ENCODE measurements around the gene WNT9B.

Gene WNT9B

DNA sequence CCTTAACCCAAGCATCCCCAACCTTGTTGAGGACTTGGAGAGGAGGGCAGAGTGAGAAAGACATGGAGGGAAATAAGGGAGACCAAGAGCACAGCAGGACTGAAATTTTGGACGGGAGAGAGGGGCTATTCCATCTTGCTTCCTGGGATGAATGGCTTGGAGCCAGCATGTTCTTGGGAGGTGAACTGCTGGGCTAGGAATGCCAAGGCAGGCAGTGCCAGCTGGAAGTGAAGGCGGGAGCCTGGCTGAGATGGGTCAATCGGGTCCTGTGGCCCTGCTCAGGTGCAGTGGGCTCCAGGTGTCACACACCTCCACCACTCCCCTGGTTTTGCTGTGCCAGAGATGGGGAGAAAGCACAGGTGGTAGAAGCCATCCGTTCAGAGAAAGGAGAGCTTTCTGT is 25.5 kb downstream of the WNT9B start:
- Histone ChIP-seq H3K27ac (ENCODE audit: low read length) (no peak overlapping the region), H3K36me3 (ENCODE audit: insufficient read depth, low read depth, low read length) (no peaks in the 10 kb centered on the region), H3K9ac (ENCODE audit: low read depth, low read length) (no peak overlapping the region), H3K4me1 (ENCODE audit: insufficient read depth, low read length) (no peaks in the 10 kb centered on the region), H3K9me3 (ENCODE audit: insufficient read depth, low read depth, low read length) (no peaks in the 10 kb centered on the region), H3K27me3 (ENCODE audit: insufficient read depth, low read length) (no peaks in the 10 kb centered on the region), H3K4me3 (ENCODE audit: low read length) (no peak overlapping the region)

DNA sequence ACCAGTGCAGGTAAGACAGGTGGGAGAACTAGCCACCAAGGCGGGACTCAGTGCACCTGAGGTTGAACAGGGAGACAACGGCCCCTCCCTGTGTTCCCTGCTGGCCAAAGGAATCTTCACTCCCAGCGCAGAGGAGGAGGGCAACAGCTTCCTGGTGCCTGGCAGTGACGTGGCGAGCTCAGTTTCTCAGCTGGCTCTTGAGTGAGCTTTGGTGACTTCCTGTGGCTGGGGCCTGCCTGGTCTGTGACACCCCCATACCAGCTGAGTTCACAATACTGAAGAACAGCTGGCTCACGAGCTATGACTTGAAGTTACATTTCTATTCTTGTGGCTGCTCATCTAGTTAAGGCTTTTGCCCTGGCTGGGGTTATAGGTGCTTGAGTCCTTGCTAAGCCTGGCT is 26.1 kb downstream of the WNT9B start:
- no peak overlapping the region for H3K9ac ChIP-seq (ENCODE audit: low read depth, low read length)
- H3K27me3 ChIP-seq (ENCODE audit: insufficient read depth, low read length) = no peaks in the 10 kb centered on the region
- no peaks in the 10 kb centered on the region for H3K9me3 ChIP-seq (ENCODE audit: insufficient read depth, low read depth, low read length)
- no peak overlapping the region for H3K27ac ChIP-seq (ENCODE audit: low read length)
- no peaks in the 10 kb centered on the region for H3K4me1 ChIP-seq (ENCODE audit: insufficient read depth, low read length)
- H3K4me3 ChIP-seq (ENCODE audit: low read length) = no peak overlapping the region
- no peaks in the 10 kb centered on the region for H3K36me3 ChIP-seq (ENCODE audit: insufficient read depth, low read depth, low read length)

DNA sequence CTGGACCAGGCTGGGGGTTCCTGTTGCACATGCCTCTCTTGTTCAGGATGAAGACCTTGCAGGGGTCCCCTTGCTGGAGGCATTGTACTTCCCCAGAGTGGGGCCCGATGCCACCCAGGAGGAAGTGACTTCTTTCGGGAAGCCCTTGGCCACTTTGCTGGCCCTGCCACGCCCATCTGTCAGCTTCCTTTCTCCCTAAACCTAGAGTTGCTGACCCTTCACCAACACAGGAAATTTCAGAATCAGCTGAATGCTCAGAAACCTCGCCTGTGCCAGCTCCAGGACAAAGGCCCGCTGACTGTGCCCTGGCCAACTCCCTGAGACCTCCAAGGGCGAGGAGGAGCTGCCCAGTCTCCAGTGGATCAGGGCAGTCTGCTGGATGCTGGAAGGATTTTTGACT is 26.7 kb downstream of the WNT9B start:
- Histone ChIP-seq H3K4me3 (ENCODE audit: low read length) (no peak overlapping the region), H3K4me1 (ENCODE audit: insufficient read depth, low read length) (no peaks in the 10 kb centered on the region), H3K9me3 (ENCODE audit: insufficient read depth, low read depth, low read length) (no peaks in the 10 kb centered on the region), H3K27ac (ENCODE audit: low read length) (no peak overlapping the region), H3K36me3 (ENCODE audit: insufficient read depth, low read depth, low read length) (no peaks in the 10 kb centered on the region), H3K9ac (ENCODE audit: low read depth, low read length) (no peak overlapping the region), H3K27me3 (ENCODE audit: insufficient read depth, low read length) (no peaks in the 10 kb centered on the region)

DNA sequence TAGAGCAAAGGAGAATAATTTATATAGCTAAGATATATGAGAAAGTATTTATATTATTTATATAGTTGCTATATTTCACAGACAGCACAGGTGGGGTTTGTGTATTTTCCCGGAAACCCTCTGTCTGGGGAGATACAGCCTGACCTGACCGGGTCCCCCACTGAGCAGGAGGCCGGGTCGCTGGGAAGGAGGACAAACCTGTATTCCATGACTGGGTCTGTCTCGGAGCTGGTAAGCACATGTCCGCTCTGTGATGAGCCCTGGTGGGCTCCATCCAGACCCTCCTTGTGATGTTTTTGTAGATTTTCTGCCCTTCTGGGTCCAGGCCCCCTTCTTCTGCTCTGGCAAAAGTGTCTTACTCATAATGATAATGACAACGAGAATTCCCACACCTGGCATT is 27.7 kb downstream of the WNT9B start:
- no peaks in the 10 kb centered on the region for H3K9me3 ChIP-seq (ENCODE audit: insufficient read depth, low read depth, low read length)
- no peak overlapping the region for H3K9ac ChIP-seq (ENCODE audit: low read depth, low read length)
- no peaks in the 10 kb centered on the region for H3K27me3 ChIP-seq (ENCODE audit: insufficient read depth, low read length)

DNA sequence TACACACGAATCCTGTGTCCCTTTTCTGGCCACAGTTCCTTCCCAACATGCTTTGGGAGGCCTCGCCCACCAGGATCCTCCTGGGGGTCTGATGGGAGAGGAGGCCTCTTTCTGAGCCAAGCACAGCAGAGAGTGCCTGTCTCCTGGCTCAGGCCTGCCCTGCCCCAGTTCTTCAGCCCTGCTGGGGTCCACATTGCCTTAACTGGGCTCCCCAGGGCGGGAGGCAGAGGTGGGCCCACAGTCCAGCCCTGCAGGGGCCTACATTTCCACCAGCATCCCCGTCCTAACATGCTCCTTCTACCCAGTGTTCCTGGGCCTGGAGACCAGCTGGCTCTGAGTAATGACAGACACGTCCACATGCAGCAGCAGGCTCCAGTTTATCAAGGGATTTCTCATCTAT is 29.6 kb downstream of the WNT9B start:
- Histone ChIP-seq H3K27me3 (ENCODE audit: insufficient read depth, low read length) (no peaks in the 10 kb centered on the region; the same call in 1 of the 2 replicates), H3K9ac (ENCODE audit: low read depth, low read length) (no peak overlapping the region), H3K9me3 (ENCODE audit: insufficient read depth, low read depth, low read length) (no peaks in the 10 kb centered on the region), H3K4me3 (ENCODE audit: low read length) (no peak overlapping the region), H3K4me1 (ENCODE audit: insufficient read depth, low read length) (no peaks in the 10 kb centered on the region), H3K27ac (ENCODE audit: low read length) (no peak overlapping the region), H3K36me3 (ENCODE audit: insufficient read depth, low read depth, low read length) (no peaks in the 10 kb centered on the region)

More for the DNA sequence above, 27.7 kb downstream of the WNT9B start:
- Histone ChIP-seq H3K4me3 (ENCODE audit: low read length) (no peak overlapping the region), H3K36me3 (ENCODE audit: insufficient read depth, low read depth, low read length) (no peaks in the 10 kb centered on the region), H3K4me1 (ENCODE audit: insufficient read depth, low read length) (no peaks in the 10 kb centered on the region), H3K27ac (ENCODE audit: low read length) (no peak overlapping the region)

DNA sequence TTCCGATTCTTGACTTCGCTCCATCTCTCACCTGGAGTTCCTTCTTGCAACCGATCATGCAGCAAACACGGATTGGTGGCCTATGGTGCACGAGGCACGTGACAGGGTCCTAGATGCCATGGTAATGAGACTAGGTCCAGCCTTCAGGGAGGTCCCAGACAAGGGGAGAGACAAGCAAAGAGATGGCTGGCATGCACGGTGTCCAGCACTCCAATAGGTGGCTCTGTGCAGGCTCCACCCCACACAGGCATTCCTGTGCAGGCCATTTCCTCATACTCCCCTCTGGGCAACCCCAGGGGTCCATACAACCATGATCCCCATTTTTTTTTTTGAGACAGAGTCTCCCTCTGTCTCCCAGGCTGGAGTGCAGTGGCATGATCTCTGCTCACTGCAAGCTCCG is 31.3 kb downstream of the WNT9B start:
- Histone ChIP-seq H3K9ac (ENCODE audit: low read depth, low read length) (no peak overlapping the region), H3K4me3 (ENCODE audit: low read length) (no peak overlapping the region), H3K9me3 (ENCODE audit: insufficient read depth, low read depth, low read length) (no peaks in the 10 kb centered on the region), H3K4me1 (ENCODE audit: insufficient read depth, low read length) (no peaks in the 10 kb centered on the region), H3K27ac (ENCODE audit: low read length) (no peak overlapping the region), H3K27me3 (ENCODE audit: insufficient read depth, low read length) (no peaks in the 10 kb centered on the region; the same call in none of the 2 replicates), H3K36me3 (ENCODE audit: insufficient read depth, low read depth, low read length) (no peaks in the 10 kb centered on the region)

DNA sequence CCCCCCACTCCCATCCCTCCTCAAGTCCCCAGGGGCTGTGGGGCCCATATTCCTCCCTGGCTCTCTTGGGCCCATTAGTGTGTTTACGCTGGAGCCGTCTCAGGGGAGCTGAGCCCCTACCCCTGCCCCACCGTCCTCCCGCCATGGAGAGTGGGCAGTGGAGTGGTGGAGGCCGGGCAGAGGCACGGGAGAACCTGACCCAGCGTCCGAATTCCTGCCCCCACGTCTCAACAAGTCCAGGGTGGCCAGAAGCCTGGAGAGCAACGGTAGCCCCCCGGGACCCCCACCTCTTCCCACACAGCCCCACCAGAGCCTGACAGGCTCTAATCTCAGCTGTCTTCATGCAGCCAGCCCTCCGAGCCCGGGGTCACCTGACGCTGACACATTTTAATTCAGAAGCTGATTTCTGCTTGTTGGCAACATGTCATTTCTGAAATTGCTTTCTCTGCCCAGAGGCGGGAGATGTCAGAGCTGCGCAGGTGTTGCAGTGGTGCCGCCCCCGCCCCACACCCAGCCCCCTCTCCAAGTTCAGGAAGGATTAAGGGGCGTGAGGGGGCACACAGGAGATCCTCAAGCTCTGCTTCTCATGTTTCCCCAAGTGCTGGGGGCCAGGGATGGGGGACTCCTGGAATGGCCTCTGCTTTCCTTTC is 32.6 kb downstream of the WNT9B start:
- no peaks in the 10 kb centered on the region for H3K36me3 ChIP-seq (ENCODE audit: insufficient read depth, low read depth, low read length)
- H3K27me3 ChIP-seq (ENCODE audit: insufficient read depth, low read length) = no peaks in the 10 kb centered on the region; the same call in none of the 2 replicates
- no peak overlapping the region for H3K9ac ChIP-seq (ENCODE audit: low read depth, low read length)
- no peaks in the 10 kb centered on the region for H3K9me3 ChIP-seq (ENCODE audit: insufficient read depth, low read depth, low read length)
- no peak overlapping the region for H3K27ac ChIP-seq (ENCODE audit: low read length)
- no peak overlapping the region for H3K4me3 ChIP-seq (ENCODE audit: low read length)
- no peaks in the 10 kb centered on the region for H3K4me1 ChIP-seq (ENCODE audit: insufficient read depth, low read length)

DNA sequence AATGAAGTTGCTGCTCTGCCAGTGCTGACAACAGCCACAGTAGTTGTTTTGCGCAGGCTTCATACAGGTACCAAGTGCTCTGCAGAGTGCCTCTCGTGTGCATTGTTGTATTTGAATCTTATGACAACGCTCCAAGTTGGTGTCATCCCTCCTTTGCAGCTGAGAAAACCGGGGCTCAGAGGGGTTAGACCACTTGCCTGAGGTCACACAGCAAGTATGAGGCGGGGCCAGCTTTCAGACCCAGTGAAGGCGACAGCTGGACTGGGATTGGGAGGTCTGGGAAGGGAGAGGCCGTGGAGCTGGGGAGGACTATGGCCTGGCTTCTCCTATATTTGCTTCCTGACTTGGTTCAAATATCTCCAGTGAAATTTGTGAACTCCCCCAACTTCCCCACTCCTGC is 33.2 kb downstream of the WNT9B start:
- H3K4me3 ChIP-seq (ENCODE audit: low read length) = no peak overlapping the region
- H3K36me3 ChIP-seq (ENCODE audit: insufficient read depth, low read depth, low read length) = no peaks in the 10 kb centered on the region
- H3K27me3 ChIP-seq (ENCODE audit: insufficient read depth, low read length) = no peaks in the 10 kb centered on the region; the same call in none of the 2 replicates
- no peak overlapping the region for H3K27ac ChIP-seq (ENCODE audit: low read length)
- no peaks in the 10 kb centered on the region for H3K4me1 ChIP-seq (ENCODE audit: insufficient read depth, low read length)
- no peak overlapping the region for H3K9ac ChIP-seq (ENCODE audit: low read depth, low read length)
- H3K9me3 ChIP-seq (ENCODE audit: insufficient read depth, low read depth, low read length) = no peaks in the 10 kb centered on the region

DNA sequence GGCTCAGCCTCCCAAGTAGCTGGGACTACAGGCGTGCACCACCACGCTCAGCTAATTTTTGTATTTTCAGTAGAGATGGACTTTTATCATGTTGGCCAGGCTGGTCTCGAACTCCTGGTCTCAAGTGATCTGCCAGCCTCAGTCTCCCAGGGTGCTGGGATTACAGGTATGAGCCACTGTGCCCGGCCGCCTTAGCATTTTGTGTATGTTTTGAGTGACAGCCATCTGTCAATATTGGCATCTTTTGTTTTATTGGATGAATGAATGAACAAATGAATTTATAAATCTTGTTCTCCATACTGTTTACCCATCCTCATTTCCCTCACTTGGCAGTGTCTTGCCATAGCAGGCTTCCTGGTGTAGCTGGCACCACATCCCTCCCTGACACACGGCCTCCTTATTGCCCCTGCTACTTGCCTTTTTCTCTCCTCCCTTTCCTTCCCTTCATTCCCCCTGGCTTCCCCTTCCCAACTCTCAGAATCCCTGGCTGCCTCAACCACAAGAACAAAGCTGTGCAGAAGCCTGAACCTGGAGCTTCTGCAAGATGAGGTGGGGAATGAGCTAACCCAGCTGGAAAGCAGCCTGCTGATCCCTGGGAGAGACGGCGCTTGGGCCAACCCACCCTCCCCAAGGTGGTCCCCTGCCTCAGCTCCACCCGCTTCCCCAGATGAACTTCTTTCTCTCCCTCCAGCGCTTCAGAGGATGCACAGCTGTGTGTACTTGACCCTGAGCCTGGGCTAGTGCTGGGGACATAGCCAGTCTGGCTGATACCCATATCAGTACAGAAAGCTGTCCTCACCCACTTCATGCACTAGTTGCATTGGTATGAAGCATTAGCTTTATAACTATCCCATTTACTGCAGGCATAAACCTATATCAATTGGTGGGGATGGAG is 34.3 kb downstream of the WNT9B start:
- Histone ChIP-seq H3K27ac (ENCODE audit: low read length) (no peak overlapping the region), H3K4me3 (ENCODE audit: low read length) (no peak overlapping the region), H3K9me3 (ENCODE audit: insufficient read depth, low read depth, low read length) (no peaks in the 10 kb centered on the region), H3K27me3 (ENCODE audit: insufficient read depth, low read length) (no peaks in the 10 kb centered on the region; the same call in none of the 2 replicates), H3K4me1 (ENCODE audit: insufficient read depth, low read length) (peaks cover 3% of the 10 kb centered on the region; the same call in 1 of the 2 replicates), H3K36me3 (ENCODE audit: insufficient read depth, low read depth, low read length) (no peaks in the 10 kb centered on the region), H3K9ac (ENCODE audit: low read depth, low read length) (no peak overlapping the region)

DNA sequence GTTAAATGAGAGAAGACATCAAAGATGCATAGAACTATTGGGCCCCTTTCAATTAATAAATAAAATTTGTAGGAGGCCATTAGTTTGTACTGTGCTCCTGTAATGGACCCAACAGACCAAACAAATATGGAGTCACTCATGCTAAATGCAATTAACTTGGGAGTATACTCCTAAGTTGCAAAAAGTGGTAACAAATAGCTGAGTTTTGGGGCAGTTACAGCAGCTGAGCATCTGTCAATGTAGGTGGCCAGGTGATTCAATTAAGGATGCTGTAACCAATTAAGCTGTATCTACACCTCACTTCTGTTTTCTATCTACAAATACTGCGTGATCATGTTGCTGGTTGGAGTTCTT is 34.9 kb downstream of the WNT9B start:
- no peak overlapping the region for H3K27ac ChIP-seq (ENCODE audit: low read length)
- peaks cover 3% of the 10 kb centered on the region; the same call in 1 of the 2 replicates for H3K4me1 ChIP-seq (ENCODE audit: insufficient read depth, low read length)
- H3K4me3 ChIP-seq (ENCODE audit: low read length) = no peak overlapping the region
- no peak overlapping the region for H3K9ac ChIP-seq (ENCODE audit: low read depth, low read length)
- no peaks in the 10 kb centered on the region; the same call in none of the 2 replicates for H3K27me3 ChIP-seq (ENCODE audit: insufficient read depth, low read length)
- no peaks in the 10 kb centered on the region for H3K9me3 ChIP-seq (ENCODE audit: insufficient read depth, low read depth, low read length)
- no peaks in the 10 kb centered on the region for H3K36me3 ChIP-seq (ENCODE audit: insufficient read depth, low read depth, low read length)

DNA sequence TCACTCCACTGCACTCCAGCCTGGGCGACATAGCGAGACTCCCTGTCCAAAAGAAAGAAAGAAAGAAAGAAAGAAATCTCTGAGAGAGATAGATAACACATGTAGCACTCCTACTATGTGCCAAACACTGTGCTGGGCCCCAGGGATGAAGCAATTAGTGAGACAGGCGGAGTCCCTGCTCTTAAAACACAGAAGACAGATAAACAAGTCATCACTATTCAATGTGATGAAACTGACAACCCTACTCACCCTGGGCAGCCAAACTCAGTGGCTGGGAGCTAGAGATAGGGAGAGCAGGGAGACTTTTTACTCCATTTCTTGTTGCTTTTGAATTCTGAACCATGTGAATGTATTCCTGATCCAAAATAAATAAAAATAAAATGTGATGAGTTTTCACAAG is 36.3 kb downstream of the WNT9B start:
- Histone ChIP-seq H3K4me3 (ENCODE audit: low read length) (no peak overlapping the region), H3K9ac (ENCODE audit: low read depth, low read length) (no peak overlapping the region), H3K36me3 (ENCODE audit: insufficient read depth, low read depth, low read length) (no peaks in the 10 kb centered on the region), H3K4me1 (ENCODE audit: insufficient read depth, low read length) (peaks cover 3% of the 10 kb centered on the region; the same call in 1 of the 2 replicates), H3K27me3 (ENCODE audit: insufficient read depth, low read length) (no peaks in the 10 kb centered on the region; the same call in none of the 2 replicates), H3K9me3 (ENCODE audit: insufficient read depth, low read depth, low read length) (no peaks in the 10 kb centered on the region), H3K27ac (ENCODE audit: low read length) (no peak overlapping the region)

DNA sequence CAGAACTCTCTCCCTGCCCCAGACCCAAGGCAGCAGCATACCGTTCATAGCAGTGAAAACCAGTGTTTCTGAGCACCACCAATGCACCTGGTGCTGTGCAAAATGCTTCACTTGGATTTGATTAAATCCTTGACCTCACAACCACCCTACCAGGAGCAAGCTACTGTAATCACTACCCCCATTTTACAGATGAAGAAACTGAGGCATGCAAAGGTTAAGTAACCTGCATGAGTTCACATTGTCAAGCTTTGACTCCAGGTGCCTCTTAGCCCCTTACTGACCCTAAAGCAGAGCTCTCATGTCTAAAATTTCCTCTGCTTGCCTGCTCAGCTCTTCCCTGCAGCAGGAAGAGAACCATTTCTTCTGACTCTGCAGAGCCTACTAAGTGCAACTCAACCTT is 37.3 kb downstream of the WNT9B start:
- Histone ChIP-seq H3K4me1 (ENCODE audit: insufficient read depth, low read length) (peaks cover 3% of the 10 kb centered on the region; the same call in 1 of the 2 replicates), H3K36me3 (ENCODE audit: insufficient read depth, low read depth, low read length) (no peaks in the 10 kb centered on the region), H3K9ac (ENCODE audit: low read depth, low read length) (no peak overlapping the region), H3K9me3 (ENCODE audit: insufficient read depth, low read depth, low read length) (no peaks in the 10 kb centered on the region), H3K4me3 (ENCODE audit: low read length) (no peak overlapping the region), H3K27me3 (ENCODE audit: insufficient read depth, low read length) (no peaks in the 10 kb centered on the region; the same call in none of the 2 replicates), H3K27ac (ENCODE audit: low read length) (no peak overlapping the region)

Data from iPS-20b (cell line).